Stimulated activated CD8-positive, alpha-beta memory T cell treated with anti-CD3 and anti-CD28 coated beads, Interleukin-7, amount 100 ng/mL, for 48 hours (primary cell): ENCODE results near the gene PLEKHG4.

Experiments
- DNase-seq, 2 donors: peaks; one replicate each; pipeline ENCODE4 v3.0.0-alpha.2; 2020; ENCODE audit warnings: low read depth in 1 of 2; ENCODE audit errors: extremely low read depth in 1 of 2

The PLEKHG4 gene

GRCh38 chr16:67279296-67280089 is at the start of gene PLEKHG4:
TSS of gene PLEKHG4 (plus strand) at chr16:67279532. CDS start at chr16:67280045, 513 bp downstream.
- DNase-seq = peak; percentile 70

GRCh38 chr16:67229906-67230808 is 49.2 kb upstream of the PLEKHG4 start:
- DNase-seq = no peak

GRCh38 chr16:67230809-67231660 is 48.3 kb upstream of the PLEKHG4 start:
- DNase-seq = no peak

GRCh38 chr16:67233596-67233995 is 45.7 kb upstream of the PLEKHG4 start:
- no peak for DNase-seq

- DNase-seq = no peak
Measured at GRCh38 chr16:67234180-67234597, 45.1 kb upstream of the PLEKHG4 start.

GRCh38 chr16:67235816-67236562 is 43.3 kb upstream of the PLEKHG4 start:
- DNase-seq = no peak

GRCh38 chr16:67236563-67237395 is 42.6 kb upstream of the PLEKHG4 start:
- peak; percentile 67 to 74 for DNase-seq

GRCh38 chr16:67237396-67238277 is 41.7 kb upstream of the PLEKHG4 start:
- DNase-seq = no peak

GRCh38 chr16:67238278-67238575 is 41.1 kb upstream of the PLEKHG4 start:
- no peak for DNase-seq

GRCh38 chr16:67238806-67239470 is 40.4 kb upstream of the PLEKHG4 start:
- DNase-seq = no peak

GRCh38 chr16:67240506-67240905 is 38.8 kb upstream of the PLEKHG4 start:
- DNase-seq = no peak

GRCh38 chr16:67241008-67241900 is 38.1 kb upstream of the PLEKHG4 start:
- DNase-seq = no peak

GRCh38 chr16:67242138-67242730 is 37.1 kb upstream of the PLEKHG4 start:
- no peak for DNase-seq

- DNase-seq = no peak
Measured at GRCh38 chr16:67243481-67243880, 35.9 kb upstream of the PLEKHG4 start.

GRCh38 chr16:67244387-67245185 is 34.7 kb upstream of the PLEKHG4 start:
- DNase-seq = peak; percentile 70 to 90

GRCh38 chr16:67245186-67245585 is 34.1 kb upstream of the PLEKHG4 start:
- no peak for DNase-seq
